Neural cell (in vitro differentiated cells): Measurements from ENCODE around the gene NATD1. TPM values are rescaled to one million over a fixed set of nuclear protein-coding genes. Genes with fewer than 3 reads are reported as not detected.

ENCODE experiments used
- H2AFZ ChIP-seq: fragments of 200-600, 300-800 bp; sonication (generic), shearing (Covaris generic); 2 replicates; pipeline ENCODE4 v1.6.0; 2014; ENCODE audit warnings: low read depth, mild to moderate bottlenecking, antibody characterized with exemption, low read length, moderate library complexity
- H3F3A ChIP-seq: fragments of 200-600 bp; shearing (Covaris generic); 2 replicates; pipeline ENCODE4 v1.6.1; 2016; ENCODE audit warnings: mild to moderate bottlenecking, moderate library complexity, mixed read lengths, antibody characterized with exemption, low read length; ENCODE audit not compliant: insufficient read depth, poor library complexity, severe bottlenecking
- H3K27ac ChIP-seq: fragments of 200-600, 300-800 bp; sonication (generic), shearing (Covaris generic); 2 replicates; pipeline ENCODE4 v1.5.1; 2014; ENCODE audit warnings: mild to moderate bottlenecking, low read length, moderate library complexity
- H3K27me3 ChIP-seq: fragments of 300-800, 200-600 bp; sonication (generic), shearing (Covaris generic); 2 replicates; pipeline ENCODE4 v1.6.0; 2014; ENCODE audit warnings: mild to moderate bottlenecking, low read depth, low read length, moderate library complexity; ENCODE audit not compliant: insufficient read depth
- H3K36me3 ChIP-seq: fragments of 300-800, 200-600 bp; sonication (generic), shearing (Covaris generic); 2 replicates; pipeline ENCODE4 v1.5.1; 2014; ENCODE audit warnings: mild to moderate bottlenecking, antibody characterized with exemption, low read length, moderate library complexity; ENCODE audit not compliant: insufficient read depth
- H3K4me2 ChIP-seq: fragments of 300-800, 200-600 bp; sonication (generic), shearing (Covaris generic); 2 replicates; pipeline ENCODE4 v1.6.0; 2014; ENCODE audit warnings: mild to moderate bottlenecking, low read length
- H3K4me3 ChIP-seq: fragments of 300-800, 200-600 bp; sonication (generic), shearing (Covaris generic); 2 replicates; pipeline ENCODE4 v1.5.1; 2014; ENCODE audit warnings: mild to moderate bottlenecking, low read length, moderate library complexity
- H3K79me2 ChIP-seq: fragments of 200-600 bp; shearing (Covaris generic); replicated peaks from 2 replicates; pipeline ENCODE4 v1.6.0; 2014; ENCODE audit warnings: mild to moderate bottlenecking, low read length, moderate library complexity; ENCODE audit not compliant: insufficient read depth
- H3K9ac ChIP-seq: fragments of 300-800, 200-600 bp; sonication (generic), shearing (Covaris generic); 2 replicates; pipeline ENCODE4 v1.6.1; 2016; ENCODE audit warnings: mild to moderate bottlenecking, low read length, mixed read lengths
- H3K9me2 ChIP-seq: fragments of 200-600 bp; shearing (Covaris generic); 2 replicates; pipeline ENCODE4 v1.6.1; 2016; ENCODE audit warnings: mild to moderate bottlenecking, low read length, mixed read lengths; ENCODE audit not compliant: insufficient read depth
- H3K9me3 ChIP-seq: fragments of 200-600, 300-800 bp; sonication (generic), shearing (Covaris generic); 2 replicates; pipeline ENCODE4 v1.6.1; 2016; ENCODE audit warnings: mild to moderate bottlenecking, mixed run types, low read length, moderate library complexity, mixed read lengths
- H4K20me1 ChIP-seq: fragments of 200-600 bp; shearing (Covaris generic); 2 replicates; pipeline ENCODE4 v1.6.1; 2016; ENCODE audit warnings: mild to moderate bottlenecking, mixed run types; ENCODE audit not compliant: insufficient read depth
- CTCF ChIP-seq: fragments of 450-650 bp; IDR thresholded peaks from 2 replicates; pipeline ENCODE4 v1.5.1; 2014; ENCODE audit warnings: antibody characterized with exemption, mild to moderate bottlenecking, moderate library complexity; ENCODE audit not compliant: poor library complexity, severe bottlenecking
- EP300 ChIP-seq: fragments of 450-650 bp; conservative IDR thresholded peaks from 2 replicates; pipeline ENCODE4 v1.6.1; 2014; ENCODE audit warnings: antibody characterized with exemption, mild to moderate bottlenecking, moderate library complexity; ENCODE audit not compliant: poor library complexity, severe bottlenecking
- EZH2 ChIP-seq: fragments of 200-600, 300-800 bp; shearing (Covaris generic), sonication (generic); IDR thresholded peaks from 2 replicates; pipeline ENCODE4 v1.6.1; 2014; ENCODE audit warnings: antibody characterized with exemption, low read length, borderline replicate concordance, mild to moderate bottlenecking; ENCODE audit not compliant: insufficient read depth, poor library complexity, severe bottlenecking
- MXI1 ChIP-seq: fragments of 450-650 bp; conservative IDR thresholded peaks from 2 replicates; pipeline ENCODE4 v1.6.1; 2014; ENCODE audit warnings: antibody characterized with exemption, mild to moderate bottlenecking; ENCODE audit not compliant: poor library complexity, severe bottlenecking
- POLR2AphosphoS5 ChIP-seq: IDR thresholded peaks from 2 replicates; pipeline ENCODE4 v1.6.1; 2012
- RAD21 ChIP-seq: fragments of 450-650 bp; conservative IDR thresholded peaks from 2 replicates; pipeline ENCODE4 v1.6.1; 2014; ENCODE audit warnings: antibody characterized with exemption, mild to moderate bottlenecking, moderate library complexity
- REST ChIP-seq: IDR thresholded peaks from 2 replicates; pipeline ENCODE4 v1.6.1; 2012; ENCODE audit warnings: borderline replicate concordance
- SMC3 ChIP-seq: fragments of 450-650 bp; conservative IDR thresholded peaks from 2 replicates; pipeline ENCODE4 v1.6.1; 2014; ENCODE audit warnings: antibody characterized with exemption, mild to moderate bottlenecking, moderate library complexity; ENCODE audit not compliant: poor library complexity
- TAF1 ChIP-seq: IDR thresholded peaks from 2 replicates; pipeline ENCODE4 v1.6.1; 2012; ENCODE audit warnings: low read depth
- polyA plus RNA-seq: library from polyadenylated mRNA; depleted of rRNA; stranded (reverse); fragments of >200 nt; gene quantifications from 2 replicates; pipeline ENCODE4 v1.2.3, GENCODE V29; 2014

Gene NATD1
- polyA plus RNA-seq, 1 donor from 2014 or later = 2.8 TPM

- no peaks in the 10 kb centered on the region for H3K36me3 ChIP-seq
- no peaks in the 10 kb centered on the region for H3F3A ChIP-seq
- no peaks in the 10 kb centered on the region for H4K20me1 ChIP-seq
- no peak overlapping the region for H3K4me2 ChIP-seq
- no peak overlapping the region for H2AFZ ChIP-seq
- H3K9me3 ChIP-seq = no peaks in the 10 kb centered on the region
- H3K4me3 ChIP-seq = no peak overlapping the region
- no peaks in the 10 kb centered on the region for H3K27me3 ChIP-seq
- H3K27ac ChIP-seq = no peak overlapping the region
- H3K79me2 ChIP-seq = no peaks in the 10 kb centered on the region
- TF ChIP-seq SMC3 (no peak), EP300 (no peak), TAF1 (no peak), EZH2 (no peak), RAD21 (no peak), CTCF (no peak), POLR2AphosphoS5 (no peak), REST (no peak), MXI1 (no peak)
- no peaks in the 10 kb centered on the region for H3K9me2 ChIP-seq
- H3K9ac ChIP-seq = no peak overlapping the region
Observed at GRCh38 chr17:21294321-21295035, 41.3 kb upstream of the NATD1 start.

- Histone ChIP-seq H3K9me2 (no peaks in the 10 kb centered on the region), H3K9me3 (no peaks in the 10 kb centered on the region), H3K4me3 (no peak overlapping the region), H3K79me2 (peaks cover under 1% of the 10 kb centered on the region), H3K9ac (no peak overlapping the region), H4K20me1 (no peaks in the 10 kb centered on the region), H3K4me2 (no peak overlapping the region), H3K27ac (no peak overlapping the region), H2AFZ (no peak overlapping the region), H3F3A (no peaks in the 10 kb centered on the region), H3K36me3 (no peaks in the 10 kb centered on the region), H3K27me3 (no peaks in the 10 kb centered on the region)
- TF ChIP-seq REST (no peak), EP300 (no peak), RAD21 (no peak), CTCF (no peak)
Observed at GRCh38 chr17:21293831-21294210, 40.6 kb upstream of the NATD1 start.
